Esophagus squamous epithelium (tissue), 5 donors: ENCODE measurements around the gene FOXP1. TPM values are rescaled to one million over a fixed set of nuclear protein-coding genes. Genes with fewer than 3 reads are reported as not detected.

Source experiments
- DNase-seq: peaks from one replicate; lab custom pipeline; 2025; lab: John Stamatoyannopoulos, UW
- H3K27ac ChIP-seq, 4 donors: fragments of 200-600 bp; sonication (generic); one replicate each; pipeline ENCODE4 v1.5.1; 2016 to 2019; ENCODE audit warnings: mild to moderate bottlenecking in 1 of 4
- H3K27me3 ChIP-seq, 4 donors: fragments of 200-600 bp; sonication (generic); 1 replicate in 3 of 4; 2 replicates in 1 of 4; pipeline versions ENCODE4 v1.5.1 to v1.6.0; 2017 to 2021; ENCODE audit warnings: antibody characterized with exemption in 1 of 4
- H3K36me3 ChIP-seq, 3 donors: fragments of 200-600 bp; sonication (generic); one replicate each; pipeline ENCODE4 v1.5.1; 2016 to 2019
- H3K4me1 ChIP-seq, 3 donors: fragments of 200-600 bp; sonication (generic); one replicate each; pipeline ENCODE4 v1.5.1; 2017 to 2019
- H3K4me3 ChIP-seq, 4 donors: fragments of 200-600 bp; sonication (generic); 1 replicate in 3 of 4; 2 replicates in 1 of 4; pipeline ENCODE4 v1.5.1; 2016 to 2019; ENCODE audit warnings: mild to moderate bottlenecking in 2 of 4, moderate library complexity in 1 of 4
- H3K9me3 ChIP-seq, 3 donors: fragments of 200-600 bp; sonication (generic); one replicate each; pipeline ENCODE4 v1.5.1; 2016 to 2019
- POLR2A ChIP-seq, 4 donors: fragments of 450-650 bp; IDR thresholded peaks; one replicate each; pipeline ENCODE4 v1.6.1; 2017; ENCODE audit warnings: antibody characterized with exemption in 4 of 4, mild to moderate bottlenecking in 4 of 4, moderate library complexity in 3 of 4
- WGBS, 2 donors: methylation state at CpG; one replicate each; pipeline ENCODE4 v1.1.5; 2018; 5-methylcytosine and 5-hydroxymethylcytosine counted together
- intact Hi-C: fragments of 100-400 bp; cut with DNase I; formaldehyde crosslinking; loops from one replicate; pipeline ENCODE4 v1.15.0; 2022
- total RNA-seq, 4 donors: library from RNA; depleted of rRNA; stranded (reverse); fragments of >200 nt; gene quantifications; one replicate each; pipeline ENCODE4 v1.1.0, GENCODE V29; 2016
- TF ChIP-seq, protein P1 (sequence below), 6 experiments: fragments of 450-650 bp in 4 of 6; fragments of 200-600 bp in 2 of 6; sonication (generic) in 2 of 6; IDR thresholded peaks; one replicate each; pipeline ENCODE4 v1.5.1; 2016 to 2019; ENCODE audit warnings: antibody characterized with exemption in 6 of 6, mild to moderate bottlenecking in 4 of 6, moderate library complexity in 4 of 6
- donor health status: DM: yes; HTN: yes; CAD: no.

FOXP1 gene
- total RNA-seq, 4 donors from 2014 or later, result 49.1 to 124 (median 61.1) TPM

DNA sequence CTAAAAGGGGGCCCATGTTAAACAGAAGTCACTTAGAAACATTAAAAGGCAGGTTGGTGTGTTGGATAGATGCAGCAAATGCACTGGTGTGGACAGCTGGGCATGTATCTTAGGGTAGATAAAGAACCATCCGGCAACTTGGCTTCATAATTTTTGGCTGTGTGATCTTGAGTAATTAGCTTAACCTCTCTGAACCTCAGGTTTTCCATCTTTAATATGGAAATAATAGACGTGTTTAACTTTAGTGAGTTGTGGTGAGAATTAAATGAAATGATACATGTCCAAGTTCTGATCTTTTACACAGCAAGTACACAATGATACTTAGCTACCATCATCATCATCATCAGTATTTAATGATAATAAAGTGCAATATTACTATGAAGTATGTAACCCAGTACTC lies 330.4 kb downstream of the FOXP1 start:
- DNase-seq, result no peak
- no peak overlapping the region for H3K4me3 ChIP-seq
- H3K27ac ChIP-seq, result no peak overlapping the region
- WGBS, 2 donors, result 86 to 88% methylated on average over 2 of the region's 2 CpGs
- no peaks in the 10 kb centered on the region for H3K27me3 ChIP-seq
- no peaks in the 10 kb centered on the region for H3K36me3 ChIP-seq
- no peaks in the 10 kb centered on the region for H3K9me3 ChIP-seq
- intact Hi-C loops, result no loop called here
- peaks cover 3 to 31% (median 6%) of the 10 kb centered on the region in 3 donors for H3K4me1 ChIP-seq
- TF ChIP-seq, protein P1, sequence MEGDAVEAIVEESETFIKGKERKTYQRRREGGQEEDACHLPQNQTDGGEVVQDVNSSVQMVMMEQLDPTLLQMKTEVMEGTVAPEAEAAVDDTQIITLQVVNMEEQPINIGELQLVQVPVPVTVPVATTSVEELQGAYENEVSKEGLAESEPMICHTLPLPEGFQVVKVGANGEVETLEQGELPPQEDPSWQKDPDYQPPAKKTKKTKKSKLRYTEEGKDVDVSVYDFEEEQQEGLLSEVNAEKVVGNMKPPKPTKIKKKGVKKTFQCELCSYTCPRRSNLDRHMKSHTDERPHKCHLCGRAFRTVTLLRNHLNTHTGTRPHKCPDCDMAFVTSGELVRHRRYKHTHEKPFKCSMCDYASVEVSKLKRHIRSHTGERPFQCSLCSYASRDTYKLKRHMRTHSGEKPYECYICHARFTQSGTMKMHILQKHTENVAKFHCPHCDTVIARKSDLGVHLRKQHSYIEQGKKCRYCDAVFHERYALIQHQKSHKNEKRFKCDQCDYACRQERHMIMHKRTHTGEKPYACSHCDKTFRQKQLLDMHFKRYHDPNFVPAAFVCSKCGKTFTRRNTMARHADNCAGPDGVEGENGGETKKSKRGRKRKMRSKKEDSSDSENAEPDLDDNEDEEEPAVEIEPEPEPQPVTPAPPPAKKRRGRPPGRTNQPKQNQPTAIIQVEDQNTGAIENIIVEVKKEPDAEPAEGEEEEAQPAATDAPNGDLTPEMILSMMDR (IDR thresholded peaks at IDR 0.05), result no peak
- TF ChIP-seq POLR2A (IDR thresholded peaks at IDR 0.05), result no peak

DNA sequence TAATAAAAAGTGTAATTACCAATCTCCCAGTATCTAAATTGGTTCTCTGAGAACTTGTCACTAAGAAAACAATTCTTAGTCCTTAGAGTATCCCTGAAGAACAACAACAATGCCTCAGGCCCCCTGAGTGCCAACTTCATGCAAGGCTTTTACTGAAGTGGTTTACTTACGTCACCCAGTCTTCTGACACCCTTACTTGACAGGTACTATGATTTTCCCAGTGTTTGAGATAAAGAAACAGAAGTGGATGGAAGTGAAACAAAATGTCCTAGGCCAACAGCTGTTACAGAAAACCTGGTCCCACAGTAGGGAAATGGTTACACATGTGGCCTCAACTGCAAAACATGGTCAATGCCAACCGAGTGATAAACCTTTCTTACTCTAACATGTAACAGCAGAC lies 331.1 kb downstream of the FOXP1 start:
- 74 to 79% methylated on average over 2 of the region's 2 CpGs for WGBS, 2 donors
- Histone ChIP-seq H3K9me3 (no peaks in the 10 kb centered on the region), H3K27me3 (no peaks in the 10 kb centered on the region), H3K4me1 (peaks cover 3 to 24% (median 5%) of the 10 kb centered on the region in 3 donors), H3K4me3 (no peak overlapping the region), H3K27ac (no peak overlapping the region), H3K36me3 (no peaks in the 10 kb centered on the region)
- intact Hi-C loops, result no loop called here
- DNase-seq, result no peak
- TF ChIP-seq, protein P1 (IDR thresholded peaks at IDR 0.05), result no peak
- no peak for TF ChIP-seq POLR2A (IDR thresholded peaks at IDR 0.05)

DNA sequence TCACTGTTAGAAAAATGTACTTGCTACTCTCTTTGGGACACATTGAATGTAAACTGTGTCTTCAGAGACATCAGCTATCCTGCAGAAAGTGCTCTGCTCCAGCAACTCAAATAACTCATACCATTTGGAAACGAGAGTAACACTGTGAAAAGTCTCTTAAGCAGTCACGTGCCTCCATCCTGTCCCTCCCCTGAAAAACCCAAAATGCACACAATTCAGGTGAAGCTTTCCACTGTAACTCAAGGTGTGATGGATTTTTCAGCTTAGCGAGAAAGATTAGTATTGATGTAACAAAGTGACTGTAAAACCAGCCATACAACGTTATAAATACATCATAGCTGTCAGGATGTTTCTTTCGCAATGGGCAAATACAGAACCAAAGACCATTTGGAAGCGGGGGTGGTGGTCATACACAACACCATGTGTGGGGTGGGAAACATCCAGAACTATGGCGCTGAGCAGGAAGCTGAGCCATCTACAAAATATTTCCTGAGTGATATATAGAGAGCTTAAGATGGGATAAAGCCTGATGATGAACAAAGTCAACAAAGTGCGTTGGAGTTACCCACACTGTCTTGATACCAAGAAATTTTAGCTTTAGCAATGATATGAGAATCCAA lies 332.3 kb downstream of the FOXP1 start:
- Histone ChIP-seq H3K27ac (no peak overlapping the region), H3K4me3 (no peak overlapping the region), H3K4me1 (peaks cover 3 to 28% (median 5%) of the 10 kb centered on the region in 3 donors), H3K9me3 (no peaks in the 10 kb centered on the region), H3K27me3 (no peaks in the 10 kb centered on the region), H3K36me3 (no peaks in the 10 kb centered on the region)
- 58 to 78% methylated on average over 8 of the region's 8 CpGs for WGBS, 2 donors
- TF ChIP-seq POLR2A (IDR thresholded peaks at IDR 0.05), result no peak
- TF ChIP-seq, protein P1 (IDR thresholded peaks at IDR 0.05), result no peak
- intact Hi-C loops, result no loop called here
- DNase-seq, result no peak

DNA sequence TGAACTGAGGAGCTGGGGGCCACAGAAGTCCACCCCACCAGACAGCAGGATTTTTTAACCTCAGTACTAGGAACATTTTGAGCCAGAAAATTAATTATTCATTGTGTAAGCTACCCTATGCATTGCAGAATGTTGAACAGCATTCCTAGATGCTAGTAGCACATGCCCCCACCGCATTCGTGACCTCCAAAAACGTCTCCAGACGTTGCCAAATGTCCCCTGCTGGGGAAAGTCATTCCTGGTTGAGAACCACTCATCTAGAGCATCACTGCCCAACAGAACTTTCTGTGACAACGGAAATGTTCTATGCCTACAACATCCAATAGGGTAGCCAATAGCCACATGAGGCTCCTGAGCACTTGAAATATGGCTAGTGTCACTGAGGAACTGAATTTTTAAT lies 333.5 kb downstream of the FOXP1 start:
- H3K4me1 ChIP-seq, result peaks cover 3 to 34% (median 5%) of the 10 kb centered on the region in 3 donors
- 84 to 85% methylated on average over 5 of the region's 5 CpGs for WGBS, 2 donors
- no peaks in the 10 kb centered on the region for H3K27me3 ChIP-seq
- no peak for DNase-seq
- intact Hi-C loops, result no loop called here
- H3K9me3 ChIP-seq, result no peaks in the 10 kb centered on the region
- H3K4me3 ChIP-seq, result no peak overlapping the region
- H3K27ac ChIP-seq, result no peak overlapping the region
- TF ChIP-seq, protein P1 (IDR thresholded peaks at IDR 0.05), result no peak
- no peak for TF ChIP-seq POLR2A (IDR thresholded peaks at IDR 0.05)
- no peaks in the 10 kb centered on the region for H3K36me3 ChIP-seq

DNA sequence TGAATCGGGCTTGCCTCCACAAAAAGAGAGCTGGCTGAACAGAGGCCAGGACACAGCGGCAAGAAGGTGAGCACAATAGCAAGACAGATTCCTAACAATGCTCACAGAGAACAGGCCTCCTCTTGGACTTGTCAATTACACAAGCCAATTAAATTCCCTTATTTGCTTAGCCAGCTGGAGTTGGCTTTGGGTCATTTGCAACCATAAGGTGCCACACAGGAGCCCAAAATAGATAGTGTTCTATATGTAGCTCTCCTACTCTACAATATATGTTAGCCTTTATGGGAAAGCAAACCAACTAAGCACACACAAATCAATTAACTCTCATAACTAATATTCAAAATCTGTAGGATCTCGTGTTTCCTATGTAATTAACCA lies 335.6 kb downstream of the FOXP1 start:
- no peak for DNase-seq
- Histone ChIP-seq H3K9me3 (no peaks in the 10 kb centered on the region), H3K4me1 (peaks cover 3 to 24% (median 5%) of the 10 kb centered on the region in 3 donors), H3K36me3 (no peaks in the 10 kb centered on the region), H3K27ac (peak overlapping the region in 2 of 4 donors; percentile 15 to 75), H3K4me3 (no peak overlapping the region), H3K27me3 (no peaks in the 10 kb centered on the region)
- TF ChIP-seq POLR2A (IDR thresholded peaks at IDR 0.05), result no peak
- TF ChIP-seq, protein P1 (IDR thresholded peaks at IDR 0.05), result no peak
- intact Hi-C loops, result no loop called here
- 87 to 100% methylated on average over 1 to 3 of the region's 3 CpGs for WGBS, 2 donors
